ENCODE measurements around the gene CDC73.

DNA sequence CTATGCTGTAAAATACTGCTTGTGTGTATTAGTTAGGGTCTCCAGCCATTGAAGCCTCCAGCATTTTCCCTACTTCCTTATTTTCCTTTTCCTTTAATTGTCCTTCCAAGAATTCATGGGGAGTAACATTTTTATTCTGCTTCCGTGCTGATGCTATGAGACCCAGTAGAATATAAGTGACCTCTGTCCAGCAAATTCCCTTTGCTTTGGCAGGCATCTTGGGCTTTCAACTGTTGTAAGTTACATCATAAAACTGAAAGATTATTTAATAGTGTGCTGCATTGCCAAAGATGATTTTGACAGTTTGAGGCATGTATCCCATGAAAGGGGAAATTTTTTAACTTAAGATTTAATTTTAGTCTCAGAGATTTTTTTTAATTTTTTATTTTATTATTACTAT is 112.7 kb downstream of the CDC73 start:
- TF ChIP-seq EZH2 (IDR thresholded peaks at IDR 0.05), result no peak
- TF ChIP-seq, protein P1, sequence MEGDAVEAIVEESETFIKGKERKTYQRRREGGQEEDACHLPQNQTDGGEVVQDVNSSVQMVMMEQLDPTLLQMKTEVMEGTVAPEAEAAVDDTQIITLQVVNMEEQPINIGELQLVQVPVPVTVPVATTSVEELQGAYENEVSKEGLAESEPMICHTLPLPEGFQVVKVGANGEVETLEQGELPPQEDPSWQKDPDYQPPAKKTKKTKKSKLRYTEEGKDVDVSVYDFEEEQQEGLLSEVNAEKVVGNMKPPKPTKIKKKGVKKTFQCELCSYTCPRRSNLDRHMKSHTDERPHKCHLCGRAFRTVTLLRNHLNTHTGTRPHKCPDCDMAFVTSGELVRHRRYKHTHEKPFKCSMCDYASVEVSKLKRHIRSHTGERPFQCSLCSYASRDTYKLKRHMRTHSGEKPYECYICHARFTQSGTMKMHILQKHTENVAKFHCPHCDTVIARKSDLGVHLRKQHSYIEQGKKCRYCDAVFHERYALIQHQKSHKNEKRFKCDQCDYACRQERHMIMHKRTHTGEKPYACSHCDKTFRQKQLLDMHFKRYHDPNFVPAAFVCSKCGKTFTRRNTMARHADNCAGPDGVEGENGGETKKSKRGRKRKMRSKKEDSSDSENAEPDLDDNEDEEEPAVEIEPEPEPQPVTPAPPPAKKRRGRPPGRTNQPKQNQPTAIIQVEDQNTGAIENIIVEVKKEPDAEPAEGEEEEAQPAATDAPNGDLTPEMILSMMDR (IDR thresholded peaks at IDR 0.05), result no peak
- no peak for TF ChIP-seq EZH2phosphoT487 (IDR thresholded peaks at IDR 0.05)
